B cell (primary cell): ENCODE measurements around the gene NFU1. TPM values are rescaled to one million over a fixed set of nuclear protein-coding genes. Genes with fewer than 3 reads are reported as not detected.

Experiments
- ATAC-seq: fragments of 200-7000 bp; cut with Tn5 transposase; one replicate; pipeline ENCODE4 v1.10.0; 2021; ENCODE audit warnings: low read depth, mild to moderate bottlenecking, moderate number of reproducible peaks, moderate library complexity
- CTCF ChIA-PET: fragments of 350-600 bp; sonication (Branson Sonifier 250); formaldehyde crosslinking; loops from one replicate; lab custom pipeline; 2021; ENCODE audit warnings: antibody characterized with exemption, inconsistent platforms; lab: Charles Lee
- POLR2A ChIA-PET: fragments of 350-600 bp; sonication (Branson Sonifier 250); formaldehyde crosslinking; loops from one replicate; lab custom pipeline; 2021; ENCODE audit warnings: antibody characterized with exemption; lab: Charles Lee
- DNase-seq: peaks from one replicate; pipeline ENCODE4 v3.0.0; 2013
- H2AFZ ChIP-seq: 2 replicates; pipeline ENCODE4 v1.6.1; 2012; ENCODE audit warnings: mild to moderate bottlenecking, low read depth, low read length; ENCODE audit not compliant: insufficient read depth, poor library complexity, severe bottlenecking
- H3K27ac ChIP-seq, 2 donors: 1 replicate in 1 of 2; 2 replicates in 1 of 2; pipeline ENCODE4 v1.5.1; 2012 to 2013; ENCODE audit warnings: low read length in 2 of 2, mild to moderate bottlenecking in 2 of 2, moderate library complexity in 1 of 2
- H3K27me3 ChIP-seq, 4 experiments: fragments of 200-600 bp in 1 of 4; sonication (generic) in 1 of 4; replicated peaks in 1 of 4; 1 replicate in 2 of 4; 2 replicates in 2 of 4; pipeline versions ENCODE4 v1.6.1 to v1.7.0; 2013 to 2016; ENCODE audit warnings: low read length in 3 of 4, mild to moderate bottlenecking in 2 of 4, mixed read lengths in 1 of 4, moderate library complexity in 1 of 4; ENCODE audit not compliant: insufficient read depth in 4 of 4, control insufficient read depth in 3 of 4; ENCODE audit errors: control extremely low read depth in 1 of 4
- H3K36me3 ChIP-seq, 2 experiments: replicated peaks in 1 of 2; 1 replicate in 1 of 2; 2 replicates in 1 of 2; pipeline versions ENCODE4 v1.6.1 to v1.7.1; 2013; ENCODE audit warnings: low read length in 1 of 2; ENCODE audit not compliant: insufficient read depth in 2 of 2, control insufficient read depth in 1 of 2; ENCODE audit errors: control extremely low read depth in 1 of 2, extremely low read depth in 1 of 2
- H3K4me1 ChIP-seq, 2 donors: fragments of 200-600 bp in 1 of 2; sonication (generic) in 1 of 2; 1 replicate in 1 of 2; 2 replicates in 1 of 2; pipeline versions ENCODE4 v1.5.1 to v1.6.1; 2013 to 2017; ENCODE audit warnings: low read length in 2 of 2; ENCODE audit not compliant: control insufficient read depth in 2 of 2, insufficient read depth in 2 of 2
- H3K4me2 ChIP-seq: replicated peaks from 2 replicates; pipeline ENCODE3; 2012; ENCODE audit warnings: mild to moderate bottlenecking, low read depth, low read length; ENCODE audit not compliant: poor library complexity, severe bottlenecking
- H3K4me3 ChIP-seq, 5 experiments: fragments of 200-600 bp in 1 of 5; sonication (generic) in 1 of 5; 1 replicate in 3 of 5; 2 replicates in 2 of 5; pipeline versions ENCODE4 v1.5.1 to v1.7.0; 2011 to 2016; ENCODE audit warnings: low read length in 4 of 5, mild to moderate bottlenecking in 4 of 5, low read depth in 2 of 5, control low read depth in 1 of 5, moderate library complexity in 1 of 5; ENCODE audit not compliant: insufficient read depth in 1 of 5; ENCODE audit errors: control extremely low read depth in 1 of 5, extremely low read depth in 1 of 5
- H3K79me2 ChIP-seq: fragments of 200-600 bp; sonication (generic); one replicate; pipeline ENCODE4 v1.6.0; 2016; ENCODE audit warnings: low read length; ENCODE audit not compliant: control insufficient read depth, insufficient read depth
- H3K9ac ChIP-seq: fragments of 200-600 bp; sonication (generic); 2 replicates; pipeline ENCODE4 v1.6.1; 2017; ENCODE audit warnings: mild to moderate bottlenecking, low read length, moderate library complexity
- H3K9me3 ChIP-seq, 3 donors: one replicate each; pipeline versions ENCODE4 v1.6.1 to v1.7.1; 2013; ENCODE audit warnings: low read length in 2 of 3; ENCODE audit not compliant: control insufficient read depth in 2 of 3, insufficient read depth in 1 of 3; ENCODE audit errors: control extremely low read depth in 1 of 3
- H4K20me1 ChIP-seq: 2 replicates; pipeline ENCODE4 v1.6.0; 2012; ENCODE audit warnings: mild to moderate bottlenecking, low read length; ENCODE audit not compliant: insufficient read depth, control insufficient read depth, poor library complexity, severe bottlenecking
- H3K27ac Mint-ChIP-seq: one replicate; pipeline ENCODE4 v1.8.0; 2021; ENCODE audit warnings: mixed read lengths
- H3K27me3 Mint-ChIP-seq: one replicate; pipeline ENCODE4 v1.8.0; 2021; ENCODE audit warnings: mixed read lengths
- H3K4me1 Mint-ChIP-seq: one replicate; pipeline ENCODE4 v1.8.0; 2021; ENCODE audit warnings: mixed read lengths
- H3K4me3 Mint-ChIP-seq: one replicate; pipeline ENCODE4 v1.8.0; 2021; ENCODE audit warnings: mixed read lengths
- H3K9me3 Mint-ChIP-seq: one replicate; pipeline ENCODE4 v1.8.0; 2022; ENCODE audit warnings: mixed read lengths; ENCODE audit not compliant: insufficient read depth
- CTCF ChIP-seq: fragments of 200-600 bp; IDR thresholded peaks from one replicate; pipeline ENCODE4 v1.8.0; 2022; ENCODE audit warnings: antibody characterized with exemption, mild to moderate bottlenecking
- EZH2 ChIP-seq: IDR thresholded peaks from 2 replicates; pipeline ENCODE4 v1.6.1; 2012; ENCODE audit warnings: borderline replicate concordance, low read depth, mild to moderate bottlenecking, moderate library complexity, low read length; ENCODE audit not compliant: insufficient read depth, poor library complexity, severe bottlenecking
- WGBS: methylation state at CpG from one replicate; pipeline ENCODE4 v1.1.5; 2013; ENCODE audit warnings: missing lambda C conversion rate; ENCODE audit not compliant: insufficient coverage; 5-methylcytosine and 5-hydroxymethylcytosine counted together
- intact Hi-C: fragments of 100-400 bp; cut with micrococcal nuclease; formaldehyde crosslinking; loops from one replicate; pipeline ENCODE4 v1.10.0; 2022
- polyA plus RNA-seq: library from polyadenylated mRNA; depleted of rRNA; stranded (reverse); fragments of >200 nt; gene quantifications from 2 replicates; pipeline ENCODE4 v1.2.3, GENCODE V29; 2012
- total RNA-seq, 2 donors: library from RNA; stranded (reverse); fragments of 120-200 nt in 1 of 2; gene quantifications; 1 replicate in 1 of 2; 2 replicates in 1 of 2; pipeline versions ENCODE4 v1.2.3 to v1.2.4, GENCODE V29; 2013 to 2022

The NFU1 gene
- total and polyA plus RNA-seq, 2 donors (not counting 1 experiment from before 2014, with no cell fraction given) = 19.2 to 40.6 TPM

GRCh38 chr2:69416147-69416546, 21.1 kb downstream of the NFU1 start:
- DNase-seq = no peak

GRCh38 chr2:69411120-69411519, 26.1 kb downstream of the NFU1 start:
- ATAC-seq (no peak), DNase-seq (no peak)
- Histone ChIP-seq H3K79me2 (no peaks in the 10 kb centered on the region), H3K27ac (no peak overlapping the region), H2AFZ (no peak overlapping the region), H3K27me3 (no peaks in the 10 kb centered on the region), H3K36me3 (peaks cover 4 to 28% of the 10 kb centered on the region in 2 experiments), H3K9ac (no peak overlapping the region), H3K4me1 (no peaks in the 10 kb centered on the region), H4K20me1 (no peaks in the 10 kb centered on the region), H3K9me3 (no peaks in the 10 kb centered on the region), H3K4me3 (no peak overlapping the region), H3K4me2 (no peak overlapping the region)
- ChIA-PET CTCF (no interaction called here), POLR2A (no interaction called here)
- TF ChIP-seq CTCF = no peak
- no peak for TF ChIP-seq EZH2
- H3K27ac Mint-ChIP-seq = no peak overlapping the region
- intact Hi-C loops = no loop called here
- H3K27me3 Mint-ChIP-seq = no peaks in the 10 kb centered on the region
- no peaks in the 10 kb centered on the region for H3K9me3 Mint-ChIP-seq
- H3K4me3 Mint-ChIP-seq = no peak overlapping the region
- peaks cover 3% of the 10 kb centered on the region for H3K4me1 Mint-ChIP-seq

More at GRCh38 chr2:69416147-69416546, 21.1 kb downstream of the NFU1 start:
- TF ChIP-seq CTCF (no peak), EZH2 (no peak)
- Mint-ChIP-seq H3K4me3 (no peak overlapping the region), H3K27me3 (no peaks in the 10 kb centered on the region), H3K9me3 (no peaks in the 10 kb centered on the region), H3K27ac (no peak overlapping the region), H3K4me1 (no peaks in the 10 kb centered on the region)
- intact Hi-C loops = no loop called here
- WGBS = no CpG with 5 or more reads among the region's 1 CpG
- ChIA-PET CTCF (no interaction called here), POLR2A (no interaction called here)
- H4K20me1 ChIP-seq = no peaks in the 10 kb centered on the region
- H3K4me3 ChIP-seq = no peak overlapping the region
- H3K27ac ChIP-seq = no peak overlapping the region
- no peaks in the 10 kb centered on the region for H3K79me2 ChIP-seq
- no peaks in the 10 kb centered on the region for H3K4me1 ChIP-seq
- ATAC-seq = no peak
- H3K4me2 ChIP-seq = no peak overlapping the region
- no peaks in the 10 kb centered on the region for H3K9me3 ChIP-seq
- H3K9ac ChIP-seq = no peak overlapping the region
- H3K27me3 ChIP-seq = no peaks in the 10 kb centered on the region
- peaks cover 2 to 34% of the 10 kb centered on the region in 2 experiments for H3K36me3 ChIP-seq
- no peak overlapping the region for H2AFZ ChIP-seq
